Middle frontal gyrus (tissue), 1 donor: ENCODE data around the gene KIF21A.

Experiments
- DNase-seq: peaks from one replicate; pipeline ENCODE4 v3.0.0-alpha.2; 2015; ENCODE audit warnings: low spot score; ENCODE audit errors: extremely low spot score

Gene KIF21A

DNA sequence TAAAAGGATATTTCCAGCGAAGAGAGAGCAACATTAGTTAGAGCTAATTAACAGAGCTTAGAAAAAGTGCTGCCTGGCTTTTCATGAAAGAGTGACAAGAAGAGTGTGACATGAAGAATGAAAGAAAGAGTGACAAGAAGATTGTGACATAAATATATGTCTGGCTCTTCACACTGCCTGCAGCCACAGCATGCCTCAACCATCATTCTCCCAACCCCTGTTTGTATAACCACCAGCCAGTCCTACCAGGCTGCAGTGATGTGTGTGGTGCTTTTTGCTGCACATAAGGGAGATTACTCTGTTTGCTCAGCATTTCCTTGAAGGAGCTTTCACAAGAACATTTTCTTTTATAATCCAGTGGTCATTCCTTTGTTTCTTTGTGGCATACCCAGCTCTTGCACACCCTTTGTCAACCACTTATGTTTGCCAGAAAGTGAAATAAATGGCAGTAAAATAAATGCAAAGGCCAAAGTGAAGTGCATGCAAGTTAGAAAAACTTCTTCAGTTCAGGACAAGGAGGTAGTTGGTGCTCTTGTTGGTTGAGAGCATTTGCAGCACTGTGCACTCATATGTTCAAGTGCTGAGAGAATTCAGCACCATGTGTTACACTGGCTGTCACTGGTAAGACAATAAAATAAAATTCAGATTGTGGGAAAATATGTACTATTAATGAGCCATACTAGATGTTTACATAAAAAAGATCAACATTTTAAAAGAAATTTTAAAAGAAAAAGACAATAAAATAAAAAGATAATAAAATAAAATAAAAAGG is 50.6 kb downstream of the KIF21A start:
- no peak for DNase-seq

DNA sequence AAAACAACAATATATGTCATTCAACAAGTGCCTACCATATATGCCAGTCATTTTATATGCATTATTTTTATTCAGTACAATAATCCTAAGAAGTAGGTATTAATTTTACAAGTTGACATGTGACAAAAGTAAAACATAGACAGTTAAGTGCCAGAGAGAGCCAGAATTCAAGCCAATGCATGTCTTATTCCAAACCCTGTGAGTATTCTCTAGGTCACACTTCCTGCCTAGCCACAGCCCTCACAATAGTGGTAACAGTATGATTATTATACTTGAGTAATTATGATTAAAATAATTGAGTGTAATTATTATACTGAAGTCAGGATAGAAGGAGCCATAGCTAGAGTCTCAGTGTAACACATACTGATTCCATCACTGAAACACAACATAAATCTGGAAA is 52.2 kb downstream of the KIF21A start:
- no peak for DNase-seq

- peak; percentile 29 for DNase-seq
Observed at GRCh38 chr12:39389399-39390150, 53.3 kb downstream of the KIF21A start.

DNA sequence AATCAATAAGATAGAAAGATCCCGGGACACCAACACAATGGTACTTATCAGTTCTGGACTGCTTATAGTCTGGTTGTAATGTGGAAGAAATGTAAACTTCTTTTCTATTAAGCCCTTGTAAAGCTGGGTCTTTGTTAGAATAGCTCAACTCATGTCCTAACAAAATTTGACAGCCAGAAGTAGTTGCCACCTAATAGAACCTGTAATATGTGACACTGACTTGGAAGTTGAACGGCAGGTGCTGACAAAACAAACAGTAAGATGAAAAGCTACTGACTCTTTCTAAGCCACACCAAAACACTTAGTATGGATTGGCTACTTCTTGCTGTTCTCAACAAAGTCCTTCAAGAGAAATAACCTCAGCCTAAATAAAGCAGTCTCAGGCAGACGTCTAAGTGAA is 56.6 kb downstream of the KIF21A start:
- no peak for DNase-seq

DNA sequence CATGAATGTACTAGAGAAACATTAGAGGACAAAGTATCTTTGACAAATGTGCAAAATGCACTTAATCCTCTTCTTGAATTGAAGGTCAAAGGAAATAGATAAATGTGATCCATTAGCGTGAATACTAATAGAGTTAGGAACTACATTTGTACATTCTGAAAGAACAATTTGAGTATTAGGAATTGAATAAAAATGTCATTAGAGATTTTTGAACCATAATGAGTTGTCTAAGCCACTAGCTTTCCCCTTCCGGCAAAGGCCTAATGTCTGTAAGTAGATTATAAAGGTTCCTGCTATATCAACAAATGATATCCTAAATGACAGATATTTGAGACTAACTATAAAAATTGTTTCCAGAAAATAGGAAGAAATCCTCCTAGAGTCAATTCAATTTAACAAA is 59.8 kb downstream of the KIF21A start:
- no peak for DNase-seq

DNA sequence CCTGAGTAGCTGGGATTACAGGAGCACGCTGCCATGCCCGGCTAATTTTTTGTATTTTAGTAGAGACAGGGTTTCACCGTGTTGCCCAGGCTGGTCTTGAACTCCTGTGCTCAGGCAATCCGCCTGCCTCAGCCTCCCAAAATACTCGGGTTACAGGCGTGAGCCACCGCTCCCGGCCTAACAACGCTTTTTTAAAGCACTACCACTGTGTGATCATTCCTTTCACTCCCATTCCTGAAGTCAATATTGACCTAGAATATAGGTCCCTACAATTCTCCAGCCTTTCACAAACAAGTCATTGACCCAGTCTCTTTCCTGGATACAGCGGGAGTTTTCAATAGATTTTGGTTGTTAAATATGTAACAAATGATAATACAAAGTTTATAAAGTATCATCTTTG is 62.8 kb downstream of the KIF21A start:
- DNase-seq = no peak

DNA sequence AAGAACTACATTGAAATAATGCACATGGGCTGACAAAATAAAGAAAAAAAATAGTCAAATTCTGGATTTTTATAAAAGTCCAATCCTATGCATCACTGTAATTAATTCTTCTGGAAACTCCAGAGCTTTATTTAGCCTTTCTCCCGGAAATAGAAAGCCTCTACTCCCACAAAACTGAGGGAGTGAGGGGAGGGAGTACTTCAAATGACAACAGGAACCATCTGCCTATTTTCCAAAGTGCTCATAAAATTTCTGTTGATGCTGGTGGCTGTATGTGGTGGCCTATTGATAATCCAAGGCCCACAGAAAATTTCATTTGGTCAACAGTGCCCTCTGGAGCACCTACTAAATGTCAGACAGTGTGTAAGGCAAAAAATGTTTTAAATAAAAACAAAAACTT is 64.6 kb downstream of the KIF21A start:
- no peak for DNase-seq

DNA sequence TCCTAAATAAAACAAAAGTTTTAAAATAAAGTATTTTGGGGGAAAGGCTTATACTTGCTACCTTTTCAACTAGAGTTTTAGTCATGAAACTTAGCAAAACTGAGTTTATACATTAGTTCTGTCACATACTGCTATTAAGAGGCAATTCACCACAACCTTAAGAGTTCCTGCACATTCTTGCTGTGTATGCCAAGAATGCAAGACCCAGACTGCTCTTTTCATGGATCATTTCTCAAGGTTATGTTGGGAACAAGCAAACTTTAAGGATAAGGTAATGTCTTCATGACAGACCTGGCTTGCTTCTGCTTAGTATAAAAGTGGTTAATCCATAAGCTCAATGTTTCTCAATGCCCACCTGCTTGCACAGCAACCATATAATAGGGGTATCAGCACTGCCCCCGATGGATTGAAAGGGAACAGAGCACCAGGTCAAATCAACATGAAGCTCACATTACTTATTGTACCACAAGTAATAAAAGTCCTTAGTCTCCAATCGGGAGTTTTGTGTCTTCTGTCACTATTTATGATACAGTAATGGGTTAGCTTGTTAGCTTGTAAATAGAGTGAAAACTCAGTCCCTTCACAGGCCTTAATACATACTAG is 67.6 kb downstream of the KIF21A start:
- no peak for DNase-seq

- DNase-seq = no peak
Observed at GRCh38 chr12:39372929-39373328, 70.0 kb downstream of the KIF21A start.

DNA sequence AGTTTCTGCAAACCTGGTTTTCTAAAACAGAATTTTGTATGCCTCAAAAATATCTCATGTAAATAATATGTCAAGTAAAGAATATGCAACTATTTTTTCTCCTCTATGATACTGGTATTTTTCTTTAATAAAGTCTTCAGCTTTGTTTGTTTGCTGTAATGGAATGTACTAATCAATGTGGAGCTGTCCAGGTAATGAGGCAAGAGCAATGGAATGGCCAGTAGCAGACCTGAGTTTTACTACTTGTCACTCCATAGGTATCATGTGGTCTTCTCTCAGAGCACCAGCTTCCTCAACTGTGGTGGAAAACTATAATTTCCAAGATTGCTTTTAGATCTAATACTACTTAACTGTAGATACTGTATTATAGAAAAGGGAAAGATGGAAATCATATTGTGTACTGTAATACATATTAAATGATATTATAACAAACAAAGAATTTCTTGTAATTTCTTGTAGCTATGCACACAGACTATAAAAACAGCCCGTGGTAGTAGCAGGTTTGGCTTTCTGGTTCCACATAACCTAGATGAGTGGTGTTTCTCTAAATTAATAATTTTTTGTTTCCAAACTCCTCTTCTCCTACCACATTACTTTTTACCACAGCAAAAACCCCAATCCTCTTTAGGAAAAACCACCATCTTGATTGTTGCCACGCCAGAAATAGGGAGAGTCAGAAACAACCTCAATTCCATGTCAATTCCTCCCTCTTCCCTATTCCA is 70.6 kb downstream of the KIF21A start:
- DNase-seq = no peak

GRCh38 chr12:39369756-39370155 is 73.2 kb downstream of the KIF21A start:
- DNase-seq = no peak

DNA sequence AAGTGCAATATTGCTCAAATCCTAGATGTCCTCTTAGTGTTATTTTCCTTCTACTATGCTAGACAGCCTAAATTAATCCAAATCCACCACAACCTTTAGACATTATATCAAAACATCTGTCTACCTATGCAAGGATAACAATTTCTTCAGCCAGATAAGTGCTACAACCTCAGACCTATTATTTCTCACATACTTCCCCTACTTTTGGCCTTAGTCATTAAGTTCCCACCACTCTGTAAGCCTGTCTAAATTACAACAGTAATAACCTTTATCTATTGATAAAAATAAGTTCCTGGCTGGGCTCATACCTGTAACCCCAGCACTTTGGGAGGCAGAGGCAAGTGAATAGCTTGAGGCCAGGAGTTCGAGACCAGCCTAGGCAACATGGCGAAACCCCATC is 74.0 kb downstream of the KIF21A start:
- no peak for DNase-seq

DNA sequence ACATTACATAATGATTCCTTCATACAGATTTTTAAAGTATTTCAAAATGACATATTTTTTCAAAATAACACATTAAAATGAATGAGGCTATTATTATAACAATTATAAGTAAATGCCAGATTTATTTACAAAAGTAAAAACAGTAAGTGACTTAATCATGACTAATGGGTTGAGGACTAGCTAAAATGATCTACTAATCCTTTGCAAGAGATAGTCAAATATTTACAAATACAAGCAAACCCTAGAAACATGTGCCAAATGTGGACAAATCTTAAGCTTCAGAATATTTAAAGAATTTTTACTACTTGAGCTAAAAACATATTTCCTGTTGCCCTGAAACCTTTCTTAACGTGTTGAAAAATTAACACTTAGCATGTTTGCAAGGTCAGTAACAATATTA is 74.8 kb downstream of the KIF21A start:
- no peak for DNase-seq

DNA sequence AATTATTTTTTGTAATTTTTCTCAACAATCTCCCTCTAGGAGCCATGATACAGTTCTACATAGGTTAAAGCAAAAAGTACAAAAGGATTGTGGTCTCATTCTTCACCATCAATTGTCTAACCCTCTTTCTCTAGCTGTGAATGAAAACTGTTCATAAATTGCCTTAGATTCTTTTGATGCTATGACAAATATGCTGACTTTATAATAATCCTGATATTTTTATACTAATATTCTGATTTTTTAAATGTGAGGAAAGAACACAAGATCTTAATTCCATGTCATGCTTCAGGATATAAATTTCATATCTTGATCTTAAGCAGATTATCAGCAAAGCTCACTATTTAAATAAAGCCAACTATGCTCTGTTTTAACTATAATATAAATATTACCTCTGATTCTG is 75.4 kb downstream of the KIF21A start:
- no peak for DNase-seq

GRCh38 chr12:39365364-39366001 is 77.4 kb downstream of the KIF21A start:
- no peak for DNase-seq

- DNase-seq = no peak
Observed at GRCh38 chr12:39364196-39364595, 78.7 kb downstream of the KIF21A start.

DNA sequence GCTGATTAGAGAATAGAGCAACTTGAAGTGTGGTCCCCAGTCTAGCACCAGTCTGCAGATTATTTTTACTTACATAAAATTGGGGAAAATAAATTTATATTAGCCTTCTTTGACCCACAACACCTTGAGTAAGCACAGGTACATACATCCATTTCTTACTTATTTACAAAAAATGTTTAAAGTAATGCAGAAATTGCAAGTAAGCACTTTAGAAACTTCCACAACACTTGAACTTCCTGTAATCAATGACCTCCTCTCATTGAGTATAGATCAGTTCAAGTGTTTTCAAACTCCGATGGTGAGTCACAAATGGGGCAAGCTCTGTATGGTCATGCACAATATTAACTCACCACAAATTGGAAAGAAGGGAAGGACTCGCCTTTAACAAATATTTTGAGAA is 83.3 kb downstream of the KIF21A start:
- DNase-seq = no peak

- no peak for DNase-seq
Observed at GRCh38 chr12:39357041-39357440, 85.9 kb downstream of the KIF21A start.

GRCh38 chr12:39355841-39356240 is 87.1 kb downstream of the KIF21A start:
- no peak for DNase-seq

- no peak for DNase-seq
Observed at GRCh38 chr12:39354955-39355354, 88.0 kb downstream of the KIF21A start.

- no peak for DNase-seq
Observed at GRCh38 chr12:39352471-39353017, 90.4 kb downstream of the KIF21A start.
